Measurements from ENCODE around the gene CST4.

DNA sequence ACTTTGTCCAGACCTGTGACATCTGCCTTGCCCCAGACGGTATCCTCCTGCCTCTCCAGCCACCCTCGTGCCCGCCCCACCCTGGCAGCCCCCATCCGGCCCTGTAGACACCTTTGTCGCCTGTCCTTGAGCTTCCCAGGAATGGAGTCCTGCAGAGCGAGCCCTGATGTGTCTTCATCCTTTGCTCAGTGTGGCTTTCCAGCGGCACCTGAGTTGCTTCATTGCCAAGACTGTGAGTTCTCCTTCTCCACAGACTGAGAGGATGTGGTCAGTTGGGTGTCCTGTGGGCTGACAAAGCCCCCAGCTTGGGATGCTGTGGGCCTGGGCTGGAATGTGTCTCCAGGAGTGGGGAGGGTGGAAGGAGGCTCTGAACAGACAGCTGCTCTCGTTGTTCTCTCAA, 1.7 kb upstream of the CST4 start:
- TF ChIP-seq, protein P1, sequence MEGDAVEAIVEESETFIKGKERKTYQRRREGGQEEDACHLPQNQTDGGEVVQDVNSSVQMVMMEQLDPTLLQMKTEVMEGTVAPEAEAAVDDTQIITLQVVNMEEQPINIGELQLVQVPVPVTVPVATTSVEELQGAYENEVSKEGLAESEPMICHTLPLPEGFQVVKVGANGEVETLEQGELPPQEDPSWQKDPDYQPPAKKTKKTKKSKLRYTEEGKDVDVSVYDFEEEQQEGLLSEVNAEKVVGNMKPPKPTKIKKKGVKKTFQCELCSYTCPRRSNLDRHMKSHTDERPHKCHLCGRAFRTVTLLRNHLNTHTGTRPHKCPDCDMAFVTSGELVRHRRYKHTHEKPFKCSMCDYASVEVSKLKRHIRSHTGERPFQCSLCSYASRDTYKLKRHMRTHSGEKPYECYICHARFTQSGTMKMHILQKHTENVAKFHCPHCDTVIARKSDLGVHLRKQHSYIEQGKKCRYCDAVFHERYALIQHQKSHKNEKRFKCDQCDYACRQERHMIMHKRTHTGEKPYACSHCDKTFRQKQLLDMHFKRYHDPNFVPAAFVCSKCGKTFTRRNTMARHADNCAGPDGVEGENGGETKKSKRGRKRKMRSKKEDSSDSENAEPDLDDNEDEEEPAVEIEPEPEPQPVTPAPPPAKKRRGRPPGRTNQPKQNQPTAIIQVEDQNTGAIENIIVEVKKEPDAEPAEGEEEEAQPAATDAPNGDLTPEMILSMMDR (conservative IDR thresholded peaks at IDR 0.05; ENCODE audit: low read depth in 2 of 2), result no peak
- TF ChIP-seq POLR2AphosphoS5 (IDR thresholded peaks at IDR 0.05; ENCODE audit: low read depth), result no peak
- no peak for TF ChIP-seq EZH2 (IDR thresholded peaks at IDR 0.05; ENCODE audit: low read depth, unreplicated experiment)
- TF ChIP-seq CREB1 (CRISPR knock-in tag; IDR thresholded peaks at IDR 0.05; ENCODE audit: low read depth), result no peak

All from GM23338 (cell line).